Central memory CD8-positive, alpha-beta T cell (primary cell): ENCODE results near the gene HADHA.

ENCODE experiments used
- ATAC-seq: fragments of 150-1000 bp; cut with Tn5 transposase; replicated peaks from 2 replicates; pipeline ENCODE4 v1.10.0; 2022; ENCODE audit warnings: mild to moderate bottlenecking, moderate FRiP score, moderate number of reproducible peaks; ENCODE audit not compliant: poor library complexity, severe bottlenecking; ENCODE audit errors: extremely low read depth
- DNase-seq, 2 donors: peaks; one replicate each; pipeline ENCODE4 v3.0.0; 2021; ENCODE audit warnings: low spot score in 2 of 2
- H3K27ac Mint-ChIP-seq: one replicate; pipeline ENCODE4 v1.8.0; 2022; ENCODE audit warnings: low read depth, mild to moderate bottlenecking, moderate library complexity, mixed read lengths
- H3K27me3 Mint-ChIP-seq: one replicate; pipeline ENCODE4 v1.8.0; 2022; ENCODE audit warnings: mixed read lengths
- H3K36me3 Mint-ChIP-seq: one replicate; pipeline ENCODE4 v1.8.0; 2022; ENCODE audit warnings: mild to moderate bottlenecking, moderate library complexity, mixed read lengths; ENCODE audit not compliant: insufficient read depth
- H3K4me1 Mint-ChIP-seq: one replicate; pipeline ENCODE4 v1.8.0; 2022; ENCODE audit warnings: mixed read lengths
- H3K4me3 Mint-ChIP-seq: one replicate; pipeline ENCODE4 v1.8.0; 2022; ENCODE audit warnings: mild to moderate bottlenecking, moderate library complexity, mixed read lengths
- H3K9me3 Mint-ChIP-seq: one replicate; pipeline ENCODE4 v1.8.0; 2022; ENCODE audit warnings: mixed read lengths

HADHA gene

DNA sequence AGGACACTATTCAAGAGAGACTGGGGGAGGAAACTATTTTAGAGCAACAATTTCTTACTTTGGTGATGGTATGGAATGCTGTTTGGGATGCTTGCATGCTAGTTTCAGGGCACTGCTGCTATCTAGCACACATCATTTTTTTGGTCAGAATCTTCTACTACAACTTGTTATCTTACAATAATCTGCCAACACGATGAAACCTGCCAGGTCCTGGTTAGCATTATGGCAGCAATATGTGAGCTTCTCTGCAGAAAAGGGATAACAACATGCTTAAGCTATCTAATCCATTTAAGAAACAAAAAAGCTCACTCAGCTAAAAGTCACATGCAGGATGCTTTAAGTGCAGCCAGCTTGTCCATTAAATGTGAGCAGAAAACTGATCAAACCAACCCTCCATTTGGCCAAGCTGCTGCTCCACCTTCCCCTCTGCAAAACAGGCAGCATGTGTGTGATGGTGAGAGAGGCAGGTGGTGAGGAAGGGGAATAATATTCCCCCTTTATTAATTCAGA, 41.4 kb downstream of the HADHA start:
- no peaks in the 10 kb centered on the region for H3K27me3 Mint-ChIP-seq
- H3K4me1 Mint-ChIP-seq, result no peaks in the 10 kb centered on the region
- DNase-seq, result no peak
- ATAC-seq, result no peak
- H3K27ac Mint-ChIP-seq, result no peak overlapping the region
- H3K4me3 Mint-ChIP-seq, result no peak overlapping the region
- H3K9me3 Mint-ChIP-seq, result no peaks in the 10 kb centered on the region
- peaks cover 63% of the 10 kb centered on the region for H3K36me3 Mint-ChIP-seq

DNA sequence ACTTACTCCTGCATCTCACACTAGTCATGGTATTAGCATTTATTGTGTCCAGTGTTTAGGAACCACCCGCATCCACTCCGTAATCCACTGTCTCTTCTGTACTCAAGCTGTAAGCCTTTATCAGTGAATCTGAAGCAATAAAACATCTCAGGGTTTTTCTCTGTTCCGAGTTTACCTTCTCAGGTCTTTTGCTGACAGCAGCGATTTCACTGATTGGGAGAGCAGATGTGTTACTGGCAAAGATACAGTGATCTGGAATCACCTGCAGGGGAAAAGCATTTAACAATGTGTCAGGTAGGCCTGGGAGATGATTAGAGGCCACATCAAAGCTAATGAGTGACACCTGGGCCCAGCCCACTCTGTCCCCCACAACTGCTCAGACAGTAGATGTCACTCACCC, 46.9 kb downstream of the HADHA start:
- Mint-ChIP-seq H3K4me1 (no peaks in the 10 kb centered on the region), H3K36me3 (peaks cover 60% of the 10 kb centered on the region), H3K4me3 (no peak overlapping the region), H3K27me3 (no peaks in the 10 kb centered on the region), H3K9me3 (no peaks in the 10 kb centered on the region), H3K27ac (no peak overlapping the region)
- ATAC-seq (no peak), DNase-seq (no peak)

DNA sequence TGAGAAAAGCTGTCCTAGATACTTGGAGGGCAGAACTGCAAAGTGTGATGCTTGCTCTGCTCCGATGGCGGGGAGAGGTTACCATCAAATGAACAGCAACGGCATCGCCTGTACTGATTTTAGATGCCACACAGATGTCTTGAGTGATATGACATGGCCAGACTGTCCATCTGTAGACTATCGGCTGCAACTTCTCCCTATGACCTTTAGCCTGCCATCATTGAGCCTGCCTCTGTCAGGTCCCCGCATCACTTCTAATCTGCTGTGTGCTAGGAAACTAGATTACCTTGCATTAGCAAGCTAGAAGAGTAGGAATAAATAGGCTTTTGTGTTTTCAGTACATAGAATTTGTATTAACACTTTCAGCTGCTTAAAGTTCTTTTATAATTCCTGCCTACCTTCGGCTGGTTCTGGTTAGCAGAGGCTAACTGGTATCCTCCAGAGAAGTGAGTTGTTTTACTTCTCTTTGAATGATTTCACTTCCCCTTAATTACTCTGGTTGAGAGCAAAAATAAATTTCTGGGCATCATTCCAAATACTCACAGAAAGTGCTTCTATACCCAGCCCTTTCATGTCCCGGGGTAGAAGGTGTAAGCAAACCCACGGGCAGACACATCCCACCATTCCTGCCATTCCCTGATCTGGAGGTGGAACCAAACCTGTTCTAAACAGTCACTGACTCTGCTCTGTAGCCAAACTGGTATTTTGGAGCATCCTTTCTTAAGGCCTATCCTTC, 47.6 kb downstream of the HADHA start:
- no peak for ATAC-seq
- Mint-ChIP-seq H3K27ac (no peak overlapping the region), H3K9me3 (no peaks in the 10 kb centered on the region), H3K4me1 (no peaks in the 10 kb centered on the region), H3K36me3 (peaks cover 55% of the 10 kb centered on the region), H3K27me3 (no peaks in the 10 kb centered on the region), H3K4me3 (no peak overlapping the region)
- DNase-seq, result no peak

DNA sequence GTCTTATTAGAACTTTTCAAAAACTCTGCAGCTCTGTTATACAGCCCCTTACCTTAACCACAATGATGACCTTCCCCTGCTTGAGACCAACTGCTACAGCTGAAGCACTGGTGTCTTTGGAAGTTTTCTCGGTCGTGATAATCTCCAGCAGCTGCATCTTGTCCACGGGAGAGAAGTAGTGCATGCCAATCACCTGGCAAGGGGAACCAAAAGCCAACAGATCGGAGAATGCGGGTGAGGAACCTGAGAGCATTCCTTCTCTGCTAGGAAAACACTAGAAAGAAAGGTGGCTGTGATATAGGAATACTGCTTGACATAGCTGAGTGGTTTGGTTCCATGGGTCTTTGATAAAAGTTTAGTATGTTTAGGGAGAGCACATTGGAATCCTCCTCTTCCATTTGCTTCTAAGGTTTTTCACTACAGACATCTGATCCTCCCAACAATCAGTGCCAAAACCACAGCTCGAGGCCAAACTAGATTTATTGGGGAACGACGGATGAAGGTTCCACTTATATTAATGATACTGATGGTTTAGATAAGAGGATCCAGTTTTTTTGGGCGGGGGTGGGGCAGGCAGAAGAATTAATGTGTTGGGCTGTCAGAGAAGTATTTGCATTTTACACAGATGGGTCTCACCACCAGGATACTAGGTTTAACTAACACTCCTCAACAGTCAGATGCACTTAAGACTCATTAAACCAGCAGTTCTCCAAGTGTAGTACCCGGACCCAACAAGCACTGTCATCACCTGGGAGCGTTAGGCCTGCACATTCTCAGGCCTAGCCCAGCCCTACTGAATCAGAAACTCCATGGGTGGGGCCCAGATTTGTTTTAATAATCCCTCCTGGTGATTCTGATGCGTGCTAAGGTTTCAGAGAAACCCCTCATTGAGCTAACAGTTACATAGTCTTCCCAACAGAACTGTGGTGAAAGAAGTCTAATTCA, 49.1 kb downstream of the HADHA start:
- Mint-ChIP-seq H3K4me3 (no peak overlapping the region), H3K9me3 (no peaks in the 10 kb centered on the region), H3K36me3 (peaks cover 52% of the 10 kb centered on the region), H3K27ac (no peak overlapping the region), H3K27me3 (no peaks in the 10 kb centered on the region), H3K4me1 (no peaks in the 10 kb centered on the region)
- no peak for ATAC-seq
- no peak for DNase-seq

DNA sequence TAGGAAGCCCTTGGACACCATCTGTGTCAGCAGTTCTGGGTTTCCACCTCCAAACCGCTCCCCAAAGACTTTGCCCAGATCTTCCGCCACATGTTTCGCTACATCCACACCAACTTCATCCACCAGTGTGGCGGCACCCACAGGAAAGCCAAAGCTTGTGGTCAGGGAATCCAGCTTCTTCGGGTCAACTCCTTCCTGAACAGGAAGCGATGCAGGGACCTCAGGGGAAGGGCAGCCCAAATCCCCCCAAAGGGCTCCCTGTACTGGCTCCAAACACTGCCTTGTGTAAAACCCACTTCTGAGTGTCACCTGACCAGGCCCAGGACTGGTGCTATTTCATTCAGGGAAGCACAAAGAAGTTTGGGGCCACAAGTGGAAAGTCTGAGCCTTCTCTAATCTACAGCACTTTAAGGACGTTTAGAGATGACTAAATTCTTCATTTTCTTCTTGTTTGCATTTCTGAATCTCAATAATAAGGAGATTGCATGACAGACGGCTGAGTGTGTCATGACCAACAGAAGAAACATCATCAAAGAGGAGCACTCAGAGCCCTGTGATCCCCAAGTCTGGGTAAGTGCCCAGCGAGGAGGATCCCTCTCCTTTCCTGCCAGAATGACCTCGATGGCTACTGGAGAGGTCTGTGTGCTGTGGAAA, 50.7 kb downstream of the HADHA start:
- peaks cover 45% of the 10 kb centered on the region for H3K36me3 Mint-ChIP-seq
- peak overlapping the region; percentile 44 for H3K4me3 Mint-ChIP-seq
- H3K9me3 Mint-ChIP-seq, result no peaks in the 10 kb centered on the region
- H3K4me1 Mint-ChIP-seq, result peaks cover 9% of the 10 kb centered on the region
- DNase-seq (no peak), ATAC-seq (no peak)
- H3K27me3 Mint-ChIP-seq, result no peaks in the 10 kb centered on the region
- no peak overlapping the region for H3K27ac Mint-ChIP-seq

DNA sequence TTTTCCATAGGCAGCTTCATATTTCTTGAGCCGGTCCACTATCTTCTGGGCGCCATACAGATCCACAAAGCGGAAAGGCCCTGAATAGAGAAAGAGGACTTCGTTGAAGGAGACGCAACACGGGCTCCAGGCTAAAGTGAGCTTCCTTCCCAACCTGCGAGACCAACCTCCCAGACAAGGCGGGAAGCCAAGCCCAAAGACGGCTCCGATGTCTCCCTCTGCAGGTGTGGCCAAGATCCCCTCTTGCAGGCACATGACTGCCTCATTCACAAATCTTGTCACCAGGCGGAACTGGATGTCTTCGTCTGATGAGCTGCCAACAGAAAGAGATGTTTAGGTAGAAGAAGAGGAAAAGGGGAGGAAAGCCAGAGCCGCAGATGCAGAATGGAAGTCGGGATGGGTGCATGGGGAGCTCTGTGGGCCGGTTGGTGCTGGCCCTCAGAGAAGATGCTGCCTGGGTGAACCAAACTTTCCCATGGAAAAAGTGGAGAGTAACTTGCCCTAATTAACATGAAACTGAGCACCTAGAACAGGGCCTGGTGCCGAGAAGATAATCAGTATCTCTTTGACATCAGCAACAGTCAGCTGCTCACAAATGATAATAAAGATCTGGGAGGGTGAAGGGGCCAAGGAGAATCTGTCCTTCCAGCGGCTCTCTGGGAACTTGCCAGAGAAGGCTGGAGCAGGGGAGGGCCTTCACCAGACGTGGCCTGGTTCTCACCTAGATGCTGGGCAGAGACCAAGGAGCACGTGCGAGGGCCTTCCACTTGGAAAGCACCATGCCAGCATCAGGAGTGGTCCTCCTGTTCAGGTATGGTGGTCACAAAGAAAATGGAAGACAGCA, 52.9 kb downstream of the HADHA start:
- H3K4me3 Mint-ChIP-seq, result peak overlapping the region; percentile 8
- ATAC-seq (no peak), DNase-seq (no peak)
- no peaks in the 10 kb centered on the region for H3K9me3 Mint-ChIP-seq
- H3K27me3 Mint-ChIP-seq, result no peaks in the 10 kb centered on the region
- peaks cover 9% of the 10 kb centered on the region for H3K4me1 Mint-ChIP-seq
- no peak overlapping the region for H3K27ac Mint-ChIP-seq
- H3K36me3 Mint-ChIP-seq, result peaks cover 28% of the 10 kb centered on the region

DNA sequence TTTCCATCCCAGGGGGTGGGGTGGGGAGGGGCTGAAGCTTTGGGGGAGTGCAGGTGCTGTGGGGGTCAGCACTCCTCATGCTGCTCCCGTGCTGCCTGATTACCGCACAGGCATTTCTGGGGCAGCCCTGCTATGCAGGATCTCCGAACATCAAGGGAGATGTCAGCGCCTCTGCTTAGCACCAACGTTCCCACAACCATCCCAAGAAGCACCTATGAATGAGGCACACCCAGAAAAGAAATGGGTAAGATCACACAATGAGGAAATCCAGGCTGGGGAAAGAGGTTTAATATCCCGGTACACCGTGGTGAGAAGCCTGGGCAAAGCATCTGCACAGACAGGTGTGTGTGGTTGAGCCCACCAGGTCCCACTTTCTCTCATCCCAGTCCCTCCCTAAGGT, 54.1 kb downstream of the HADHA start:
- DNase-seq (no peak), ATAC-seq (no peak)
- Mint-ChIP-seq H3K36me3 (peaks cover 24% of the 10 kb centered on the region), H3K27me3 (no peaks in the 10 kb centered on the region), H3K4me1 (peaks cover 21% of the 10 kb centered on the region), H3K9me3 (no peaks in the 10 kb centered on the region), H3K27ac (no peak overlapping the region), H3K4me3 (no peak overlapping the region)

DNA sequence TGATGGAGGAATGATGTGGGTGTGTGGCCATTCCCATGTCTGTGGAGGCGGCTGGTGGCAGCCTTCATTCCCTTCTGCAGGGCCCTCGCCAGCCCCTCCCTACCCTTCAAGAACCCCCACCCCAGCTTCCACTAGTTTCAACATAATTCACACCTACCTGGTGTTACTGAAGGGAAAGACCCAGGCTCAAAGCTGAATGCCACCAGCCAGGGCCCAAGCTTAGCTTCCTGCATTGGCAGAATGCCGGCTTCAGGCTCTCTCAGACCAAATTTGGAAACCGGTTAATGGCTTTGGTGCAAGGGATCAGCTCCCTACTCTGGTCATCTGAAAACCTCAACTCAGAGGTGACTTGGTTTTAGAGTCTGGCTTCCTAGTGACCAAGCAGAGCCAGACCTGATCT, 54.7 kb downstream of the HADHA start:
- Mint-ChIP-seq H3K36me3 (peaks cover 24% of the 10 kb centered on the region), H3K4me3 (no peak overlapping the region), H3K9me3 (no peaks in the 10 kb centered on the region), H3K27me3 (no peaks in the 10 kb centered on the region), H3K4me1 (peaks cover 24% of the 10 kb centered on the region), H3K27ac (peak overlapping the region; percentile 70)
- no peak for ATAC-seq
- DNase-seq, result no peak

DNA sequence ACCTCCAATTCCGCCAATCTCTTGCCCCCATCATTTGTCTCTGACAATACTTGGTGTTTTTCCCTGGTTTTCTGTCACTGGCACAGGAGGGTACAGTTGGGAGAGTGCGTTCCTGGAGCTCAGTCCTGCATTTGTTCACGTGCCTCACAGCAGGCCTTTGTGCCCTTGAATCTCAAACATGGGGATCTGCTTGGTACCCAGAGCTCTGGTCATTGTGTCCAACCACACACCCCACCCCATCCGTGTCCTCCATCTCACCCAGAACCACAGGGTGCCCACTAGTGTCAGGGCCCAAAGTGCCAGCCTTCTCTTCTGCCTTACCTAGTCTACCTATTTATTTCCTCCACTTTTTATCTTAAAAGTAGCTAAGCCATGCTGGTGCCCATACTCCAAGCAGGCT, 55.3 kb downstream of the HADHA start:
- no peak for ATAC-seq
- Mint-ChIP-seq H3K27me3 (no peaks in the 10 kb centered on the region), H3K9me3 (no peaks in the 10 kb centered on the region), H3K36me3 (peaks cover 20% of the 10 kb centered on the region), H3K4me3 (no peak overlapping the region), H3K27ac (peak overlapping the region; percentile 70), H3K4me1 (peaks cover 24% of the 10 kb centered on the region)
- no peak for DNase-seq

DNA sequence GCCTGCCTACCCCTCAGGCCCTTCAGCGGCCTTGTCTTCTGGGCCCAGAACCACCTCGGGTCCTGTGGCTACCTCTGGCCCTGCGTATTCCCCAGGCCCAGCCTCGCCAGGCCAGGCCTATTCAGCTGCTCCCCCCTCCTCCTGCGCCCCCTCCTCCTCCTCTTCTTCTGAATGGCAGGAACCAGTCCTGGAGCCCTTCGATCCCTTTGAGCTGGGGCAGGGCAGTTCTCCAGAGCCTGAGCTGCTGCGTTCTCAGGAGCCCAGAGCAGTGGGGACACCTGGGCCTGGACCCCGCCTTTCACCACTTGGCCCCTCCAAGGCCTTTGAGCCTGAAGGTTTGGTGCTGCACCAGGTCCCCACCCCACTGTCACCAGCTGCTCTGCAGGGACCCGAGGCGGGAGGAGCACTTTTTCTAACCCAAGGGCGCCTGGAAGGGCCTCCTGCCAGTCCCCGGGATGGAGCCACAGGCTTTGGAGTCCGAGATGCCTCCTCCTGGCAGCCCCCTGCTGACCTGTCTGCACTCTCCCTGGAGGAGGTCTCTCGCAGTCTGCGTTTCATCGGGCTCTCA, 56.8 kb downstream of the HADHA start:
- Mint-ChIP-seq H3K36me3 (peaks cover 18% of the 10 kb centered on the region), H3K27me3 (no peaks in the 10 kb centered on the region), H3K27ac (no peak overlapping the region), H3K4me1 (peaks cover 24% of the 10 kb centered on the region), H3K9me3 (no peaks in the 10 kb centered on the region), H3K4me3 (no peak overlapping the region)
- ATAC-seq (no peak), DNase-seq (no peak)

DNA sequence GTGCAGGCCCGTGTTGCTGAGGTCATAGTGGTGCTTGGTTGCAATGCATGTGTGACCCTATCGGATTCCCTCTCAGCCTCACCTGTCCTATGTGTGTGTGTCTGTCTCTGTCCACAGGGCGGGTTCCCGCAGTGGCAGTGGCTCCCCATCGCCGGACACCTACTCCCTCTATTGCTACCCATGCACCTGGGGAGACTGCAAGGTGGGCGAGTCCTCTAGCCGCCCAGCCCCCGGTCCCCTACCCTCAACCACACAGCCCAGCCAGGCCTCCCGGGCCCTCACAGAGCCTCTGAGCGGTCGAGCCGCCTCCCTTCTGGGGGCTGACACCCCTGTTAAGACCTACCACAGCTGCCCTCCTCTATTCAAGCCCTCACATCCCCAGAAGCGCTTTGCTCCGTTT, 57.3 kb downstream of the HADHA start:
- DNase-seq (no peak), ATAC-seq (no peak)
- H3K4me1 Mint-ChIP-seq, result peaks cover 24% of the 10 kb centered on the region
- H3K9me3 Mint-ChIP-seq, result no peaks in the 10 kb centered on the region
- H3K36me3 Mint-ChIP-seq, result peaks cover 18% of the 10 kb centered on the region
- H3K27me3 Mint-ChIP-seq, result no peaks in the 10 kb centered on the region
- no peak overlapping the region for H3K4me3 Mint-ChIP-seq
- H3K27ac Mint-ChIP-seq, result no peak overlapping the region
